ENCODE results near the gene MYO5B.

Gene MYO5B

DNA sequence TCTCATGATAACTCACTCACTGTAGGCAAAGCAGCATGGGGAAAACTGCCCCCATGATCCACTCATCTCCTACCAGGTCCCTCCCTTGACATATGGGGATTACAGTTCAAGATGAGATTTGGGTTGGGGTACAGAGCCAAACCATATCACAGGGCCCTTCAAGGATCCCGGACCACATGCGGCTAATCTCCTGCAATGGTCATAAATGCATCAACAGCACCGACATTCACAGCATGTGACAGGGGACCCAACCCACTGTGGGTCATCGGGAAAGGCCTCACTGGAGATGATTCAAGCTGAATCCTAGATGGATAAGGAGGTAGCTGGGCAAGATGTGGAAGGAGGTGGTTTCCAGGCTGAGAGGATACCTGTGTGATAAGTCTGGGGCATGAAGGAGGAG lies 129.4 kb downstream of the MYO5B start:
- no peak overlapping the region for H3K27ac ChIP-seq
- TF ChIP-seq, protein P1, sequence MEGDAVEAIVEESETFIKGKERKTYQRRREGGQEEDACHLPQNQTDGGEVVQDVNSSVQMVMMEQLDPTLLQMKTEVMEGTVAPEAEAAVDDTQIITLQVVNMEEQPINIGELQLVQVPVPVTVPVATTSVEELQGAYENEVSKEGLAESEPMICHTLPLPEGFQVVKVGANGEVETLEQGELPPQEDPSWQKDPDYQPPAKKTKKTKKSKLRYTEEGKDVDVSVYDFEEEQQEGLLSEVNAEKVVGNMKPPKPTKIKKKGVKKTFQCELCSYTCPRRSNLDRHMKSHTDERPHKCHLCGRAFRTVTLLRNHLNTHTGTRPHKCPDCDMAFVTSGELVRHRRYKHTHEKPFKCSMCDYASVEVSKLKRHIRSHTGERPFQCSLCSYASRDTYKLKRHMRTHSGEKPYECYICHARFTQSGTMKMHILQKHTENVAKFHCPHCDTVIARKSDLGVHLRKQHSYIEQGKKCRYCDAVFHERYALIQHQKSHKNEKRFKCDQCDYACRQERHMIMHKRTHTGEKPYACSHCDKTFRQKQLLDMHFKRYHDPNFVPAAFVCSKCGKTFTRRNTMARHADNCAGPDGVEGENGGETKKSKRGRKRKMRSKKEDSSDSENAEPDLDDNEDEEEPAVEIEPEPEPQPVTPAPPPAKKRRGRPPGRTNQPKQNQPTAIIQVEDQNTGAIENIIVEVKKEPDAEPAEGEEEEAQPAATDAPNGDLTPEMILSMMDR (conservative IDR thresholded peaks at IDR 0.05), result no peak
- TF ChIP-seq ZFX (IDR thresholded peaks at IDR 0.05), result no peak

DNA sequence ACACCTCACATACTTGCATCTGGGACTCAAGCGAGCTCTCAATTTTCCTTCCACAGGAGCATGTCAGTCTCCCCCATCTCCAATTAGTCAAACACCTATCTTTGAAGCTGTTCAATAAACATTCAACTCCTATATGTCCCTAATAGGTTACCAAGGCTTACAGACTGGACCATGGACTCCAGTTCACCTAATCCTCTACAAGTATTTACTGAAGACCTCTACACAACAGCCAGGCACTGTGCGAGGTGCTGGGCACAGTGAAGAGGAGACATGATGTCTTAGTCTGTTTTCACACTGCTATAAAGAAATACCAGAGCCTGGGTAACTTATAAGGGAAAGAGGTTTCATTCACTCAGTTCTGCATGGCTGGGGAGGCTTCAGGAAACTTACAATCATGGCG lies 129.9 kb downstream of the MYO5B start:
- TF ChIP-seq, protein P1 (conservative IDR thresholded peaks at IDR 0.05), result no peak
- TF ChIP-seq ZFX (IDR thresholded peaks at IDR 0.05), result no peak
- no peak overlapping the region for H3K27ac ChIP-seq

DNA sequence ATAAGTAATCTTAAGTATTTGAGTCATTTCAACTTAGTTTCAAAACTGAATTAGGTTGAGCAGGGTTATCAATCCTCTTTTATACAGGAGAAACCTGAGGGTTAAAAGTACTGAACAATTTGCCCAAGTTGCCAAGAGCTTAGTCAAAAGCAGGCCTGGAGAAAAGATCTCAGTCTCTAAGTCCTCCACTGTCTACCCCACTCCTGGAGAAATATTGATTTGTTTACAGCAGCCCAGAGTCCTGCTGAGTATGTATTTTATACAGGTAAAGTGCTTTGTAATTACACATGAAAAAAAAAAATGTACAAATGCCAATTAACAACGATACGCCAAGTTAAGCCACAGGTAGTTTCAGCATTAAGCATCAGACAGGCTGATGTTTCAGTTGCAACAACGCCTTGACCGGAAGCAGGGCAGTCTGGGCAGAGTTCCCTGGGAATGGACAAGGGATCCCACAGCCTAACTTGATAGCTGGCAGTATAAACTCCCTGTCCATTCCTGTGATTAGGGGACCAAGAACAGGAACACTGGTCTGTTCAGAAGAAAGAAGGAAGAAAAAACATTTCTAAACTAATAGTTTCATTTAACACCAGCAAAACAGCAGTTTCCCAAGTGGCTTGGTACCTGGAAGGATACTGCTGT lies 132.9 kb downstream of the MYO5B start:
- H3K27ac ChIP-seq, result no peak overlapping the region
- TF ChIP-seq, protein P1 (conservative IDR thresholded peaks at IDR 0.05), result no peak
- no peak for TF ChIP-seq ZFX (IDR thresholded peaks at IDR 0.05)

DNA sequence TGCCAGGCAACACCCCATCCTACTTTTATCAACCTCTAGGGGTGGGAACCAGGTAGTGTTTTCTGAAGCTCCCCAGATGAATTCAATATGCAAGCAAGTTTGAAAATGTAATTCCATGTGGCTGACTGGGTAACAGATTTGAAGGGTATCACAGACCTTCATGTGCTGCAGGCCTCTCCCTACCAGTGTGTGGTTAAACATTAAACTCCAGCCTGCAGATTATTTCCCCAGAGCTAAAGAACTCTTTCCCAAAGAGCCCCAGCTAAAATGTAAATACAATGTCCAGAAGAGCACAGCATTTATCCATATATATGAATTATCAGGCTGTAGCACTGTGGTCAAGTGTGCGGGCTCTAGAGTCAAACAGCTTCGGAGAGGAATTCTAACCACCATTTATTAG lies 134.1 kb downstream of the MYO5B start:
- no peak for TF ChIP-seq ZFX (IDR thresholded peaks at IDR 0.05)
- TF ChIP-seq, protein P1 (conservative IDR thresholded peaks at IDR 0.05), result no peak
- no peak overlapping the region for H3K27ac ChIP-seq

DNA sequence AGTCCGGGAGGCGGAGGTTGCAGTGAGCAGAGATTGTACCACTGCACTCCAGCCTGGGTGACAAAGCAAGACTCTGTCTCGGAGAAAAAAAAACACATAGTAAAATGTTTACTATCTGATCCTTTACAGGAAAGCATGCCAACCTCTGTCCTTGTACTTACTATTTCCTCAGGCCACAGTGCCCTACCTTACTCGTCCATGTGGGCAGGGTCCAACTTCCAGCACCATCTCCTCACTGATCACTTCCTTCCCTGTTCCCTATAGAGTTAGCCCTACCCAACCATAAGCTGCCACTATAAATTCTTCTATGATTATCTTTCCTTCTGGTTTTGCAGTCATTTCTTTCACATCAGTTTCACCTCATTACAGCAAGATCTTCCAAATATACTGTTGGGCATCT lies 136.2 kb downstream of the MYO5B start:
- TF ChIP-seq ZFX (IDR thresholded peaks at IDR 0.05), result no peak
- TF ChIP-seq, protein P1 (conservative IDR thresholded peaks at IDR 0.05), result no peak
- no peak overlapping the region for H3K27ac ChIP-seq

DNA sequence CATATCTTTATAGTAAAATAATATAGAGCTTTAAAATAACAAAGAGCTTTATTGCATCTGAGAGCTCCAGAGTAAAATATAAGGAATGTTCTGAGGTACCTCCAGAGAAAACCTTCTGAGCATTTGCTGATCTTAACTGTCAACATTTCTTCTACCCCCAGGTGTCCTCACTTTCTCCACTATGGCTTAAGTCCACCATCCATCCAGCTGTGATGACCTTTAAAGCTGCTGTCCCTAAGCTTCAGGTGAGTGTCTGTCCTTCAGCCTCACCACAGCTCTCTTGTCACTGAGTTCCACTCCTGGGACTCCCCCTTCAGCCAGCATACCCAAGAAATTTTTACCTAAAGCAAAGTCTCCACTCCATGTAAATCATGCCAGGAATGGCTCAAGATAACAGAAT lies 137.9 kb downstream of the MYO5B start:
- TF ChIP-seq, protein P1 (conservative IDR thresholded peaks at IDR 0.05), result no peak
- no peak for TF ChIP-seq ZFX (IDR thresholded peaks at IDR 0.05)

DNA sequence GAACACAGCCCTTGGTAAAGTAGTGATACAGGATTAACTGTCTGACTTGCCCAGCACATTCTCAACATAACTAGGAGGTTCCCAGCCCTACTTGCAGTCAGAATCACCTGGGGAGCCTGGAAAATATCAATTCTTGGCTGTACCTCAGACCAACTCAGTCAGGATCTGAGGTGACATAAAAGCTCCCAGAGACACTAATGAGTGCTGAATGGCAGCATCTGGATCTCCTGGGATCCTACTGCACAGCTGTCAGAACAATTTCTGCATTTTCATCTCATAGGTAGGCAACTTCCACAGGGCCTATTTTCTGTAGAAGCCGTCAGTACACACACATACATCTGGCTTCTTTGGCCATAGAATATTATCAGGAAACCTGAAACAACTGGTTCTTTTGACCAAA lies 138.8 kb downstream of the MYO5B start:
- no peak for TF ChIP-seq ZFX (IDR thresholded peaks at IDR 0.05)
- TF ChIP-seq, protein P1 (conservative IDR thresholded peaks at IDR 0.05), result no peak
- no peak overlapping the region for H3K27ac ChIP-seq

More for the DNA sequence above, 137.9 kb downstream of the MYO5B start:
- H3K27ac ChIP-seq, result no peak overlapping the region
